Neural progenitor cell (in vitro differentiated cells): ENCODE measurements around the gene MED13L. TPM values are rescaled to one million over a fixed set of nuclear protein-coding genes. Genes with fewer than 3 reads are reported as not detected.

ENCODE experiments used
- DNase-seq: peaks from one replicate; pipeline ENCODE4 v3.0.0-alpha.2; 2016; ENCODE audit warnings: low spot score
- H2AFZ ChIP-seq: fragments of 200-600 bp; sonication (generic); replicated peaks from 2 replicates; pipeline ENCODE4 v1.6.1; 2016; ENCODE audit warnings: antibody characterized with exemption
- H3F3A ChIP-seq: fragments of 200-600 bp; sonication (generic); 2 replicates; pipeline ENCODE4 v1.6.1; 2016; ENCODE audit warnings: antibody characterized with exemption, low read depth
- H3K27ac ChIP-seq: fragments of 200-600 bp; sonication (generic); 2 replicates; pipeline ENCODE4 v1.5.1; 2016; ENCODE audit warnings: mild to moderate bottlenecking
- H3K27me3 ChIP-seq: fragments of 200-600 bp; sonication (generic); 2 replicates; pipeline ENCODE4 v1.6.1; 2016; ENCODE audit warnings: mild to moderate bottlenecking, moderate library complexity
- H3K36me3 ChIP-seq: fragments of 200-600 bp; sonication (generic); 2 replicates; pipeline ENCODE4 v1.5.1; 2016
- H3K4me1 ChIP-seq: fragments of 200-600 bp; sonication (generic); 2 replicates; pipeline ENCODE4 v1.6.1; 2016; ENCODE audit warnings: mixed run types
- H3K4me2 ChIP-seq: fragments of 200-600 bp; sonication (generic); 2 replicates; pipeline ENCODE4 v1.6.1; 2016
- H3K4me3 ChIP-seq: fragments of 200-600 bp; sonication (generic); 2 replicates; pipeline ENCODE4 v1.5.1; 2016
- H3K79me2 ChIP-seq: fragments of 200-600 bp; sonication (generic); 2 replicates; pipeline ENCODE4 v1.6.1; 2016; ENCODE audit warnings: low read depth
- H3K9ac ChIP-seq: fragments of 200-600 bp; sonication (generic); 2 replicates; pipeline ENCODE4 v1.6.1; 2016
- H3K9me3 ChIP-seq: fragments of 200-600 bp; sonication (generic); 2 replicates; pipeline ENCODE4 v1.5.1; 2016; ENCODE audit warnings: low read depth
- H4K20me1 ChIP-seq: fragments of 200-600 bp; sonication (generic); 2 replicates; pipeline ENCODE4 v1.6.1; 2016; ENCODE audit warnings: low read depth
- H3K27ac Mint-ChIP-seq: 3 replicates; pipeline ENCODE4 v1.8.0; 2021; ENCODE audit warnings: mixed read lengths
- H3K27me3 Mint-ChIP-seq: 2 replicates; pipeline ENCODE4 v1.8.0; 2022; ENCODE audit warnings: low read depth, mild to moderate bottlenecking, inconsistent platforms, moderate library complexity, mixed read lengths; ENCODE audit not compliant: insufficient read depth
- H3K36me3 Mint-ChIP-seq: 3 replicates; pipeline ENCODE4 v1.8.0; 2021; ENCODE audit warnings: mixed read lengths
- H3K4me1 Mint-ChIP-seq: 3 replicates; pipeline ENCODE4 v1.8.0; 2021; ENCODE audit warnings: mixed read lengths
- H3K4me3 Mint-ChIP-seq: 3 replicates; pipeline ENCODE4 v1.8.0; 2021; ENCODE audit warnings: mild to moderate bottlenecking, moderate library complexity, mixed read lengths
- H3K9me3 Mint-ChIP-seq: 3 replicates; pipeline ENCODE4 v1.8.0; 2020; ENCODE audit warnings: mixed read lengths
- EZH2 ChIP-seq: fragments of 200-600 bp; sonication (generic); IDR thresholded peaks from 2 replicates; pipeline ENCODE4 v1.6.1; 2017; ENCODE audit warnings: antibody characterized with exemption, mild to moderate bottlenecking, moderate library complexity
- EZH2phosphoT487 ChIP-seq: fragments of 200-600 bp; sonication (generic); IDR thresholded peaks from 2 replicates; pipeline ENCODE4 v1.6.1; 2017; ENCODE audit warnings: antibody characterized with exemption
- total RNA-seq: library from RNA; depleted of rRNA; stranded (reverse); fragments of >200 nt; gene quantifications from 2 replicates; pipeline ENCODE4 v1.2.3, GENCODE V29; 2015; ENCODE audit warnings: low replicate concordance
- TF ChIP-seq, protein P1 (sequence below): fragments of 200-600 bp; sonication (generic); IDR thresholded peaks from 2 replicates; pipeline ENCODE4 v1.5.1; 2017; ENCODE audit warnings: antibody characterized with exemption, mild to moderate bottlenecking

Gene MED13L
- total RNA-seq, 1 donor from 2014 or later = 149 TPM

DNA sequence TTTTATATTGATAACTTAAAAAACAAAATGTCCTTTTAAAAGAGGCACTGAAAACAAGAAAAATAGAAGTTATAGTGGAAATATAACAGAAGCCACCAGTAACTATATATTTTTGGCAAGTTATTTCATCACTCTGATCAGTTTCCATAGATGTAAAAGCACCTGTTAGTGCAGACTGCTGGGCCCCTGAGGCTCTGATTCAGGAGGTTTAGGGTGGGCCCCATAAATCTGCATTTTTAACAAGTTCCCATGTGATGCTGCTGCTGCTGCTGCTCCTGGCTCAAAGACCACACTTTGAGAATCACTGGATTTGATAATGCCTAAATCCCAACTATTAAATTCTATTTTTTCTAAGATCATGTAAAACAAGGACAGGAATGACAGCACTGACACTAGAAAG lies 251.1 kb downstream of the MED13L start:
- H2AFZ ChIP-seq = no peak overlapping the region
- peaks cover 94% of the 10 kb centered on the region for H3K79me2 ChIP-seq
- H3K4me2 ChIP-seq = no peak overlapping the region
- peaks cover 3% of the 10 kb centered on the region for H3K4me1 ChIP-seq
- H3K4me3 ChIP-seq = no peak overlapping the region
- TF ChIP-seq, protein P1, sequence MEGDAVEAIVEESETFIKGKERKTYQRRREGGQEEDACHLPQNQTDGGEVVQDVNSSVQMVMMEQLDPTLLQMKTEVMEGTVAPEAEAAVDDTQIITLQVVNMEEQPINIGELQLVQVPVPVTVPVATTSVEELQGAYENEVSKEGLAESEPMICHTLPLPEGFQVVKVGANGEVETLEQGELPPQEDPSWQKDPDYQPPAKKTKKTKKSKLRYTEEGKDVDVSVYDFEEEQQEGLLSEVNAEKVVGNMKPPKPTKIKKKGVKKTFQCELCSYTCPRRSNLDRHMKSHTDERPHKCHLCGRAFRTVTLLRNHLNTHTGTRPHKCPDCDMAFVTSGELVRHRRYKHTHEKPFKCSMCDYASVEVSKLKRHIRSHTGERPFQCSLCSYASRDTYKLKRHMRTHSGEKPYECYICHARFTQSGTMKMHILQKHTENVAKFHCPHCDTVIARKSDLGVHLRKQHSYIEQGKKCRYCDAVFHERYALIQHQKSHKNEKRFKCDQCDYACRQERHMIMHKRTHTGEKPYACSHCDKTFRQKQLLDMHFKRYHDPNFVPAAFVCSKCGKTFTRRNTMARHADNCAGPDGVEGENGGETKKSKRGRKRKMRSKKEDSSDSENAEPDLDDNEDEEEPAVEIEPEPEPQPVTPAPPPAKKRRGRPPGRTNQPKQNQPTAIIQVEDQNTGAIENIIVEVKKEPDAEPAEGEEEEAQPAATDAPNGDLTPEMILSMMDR = no peak
- no peak for TF ChIP-seq EZH2
- Mint-ChIP-seq H3K4me1 (peaks cover 16% of the 10 kb centered on the region), H3K4me3 (no peak overlapping the region), H3K27ac (no peak overlapping the region), H3K27me3 (peaks cover 1% of the 10 kb centered on the region), H3K36me3 (peaks cover 5% of the 10 kb centered on the region), H3K9me3 (peaks cover 6% of the 10 kb centered on the region)
- H3K27ac ChIP-seq = no peak overlapping the region
- no peak overlapping the region for H3K9ac ChIP-seq
- H4K20me1 ChIP-seq = peaks cover 43% of the 10 kb centered on the region
- no peaks in the 10 kb centered on the region for H3F3A ChIP-seq
- DNase-seq = no peak
- no peaks in the 10 kb centered on the region for H3K36me3 ChIP-seq
- H3K9me3 ChIP-seq = no peaks in the 10 kb centered on the region
- H3K27me3 ChIP-seq = no peaks in the 10 kb centered on the region

DNA sequence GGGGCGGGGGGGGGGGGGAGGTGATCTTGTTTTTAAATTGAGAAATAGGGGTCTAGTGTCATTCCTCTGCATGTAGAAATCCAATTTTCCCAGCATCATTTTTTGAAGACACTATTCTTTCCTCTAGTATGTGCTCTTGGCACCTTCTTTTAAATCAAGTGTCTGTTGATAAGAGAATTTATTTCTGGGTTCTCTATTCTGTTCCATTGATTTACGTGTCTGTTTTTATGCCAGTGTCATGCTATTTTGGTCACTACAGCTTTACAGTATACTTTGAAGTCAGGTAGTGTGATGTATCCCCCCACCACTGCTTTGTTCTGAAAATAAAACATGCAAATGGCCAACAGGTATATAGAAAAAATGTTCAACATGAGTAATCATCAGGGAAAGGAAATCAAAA lies 252.7 kb downstream of the MED13L start:
- Mint-ChIP-seq H3K4me3 (no peak overlapping the region), H3K36me3 (peaks cover 2% of the 10 kb centered on the region), H3K4me1 (peaks cover 16% of the 10 kb centered on the region), H3K27me3 (no peaks in the 10 kb centered on the region), H3K27ac (no peak overlapping the region), H3K9me3 (no peaks in the 10 kb centered on the region)
- Histone ChIP-seq H4K20me1 (peaks cover 43% of the 10 kb centered on the region), H3K79me2 (peaks cover 78% of the 10 kb centered on the region), H3K36me3 (no peaks in the 10 kb centered on the region), H3K9ac (no peak overlapping the region), H3K4me3 (no peak overlapping the region), H3K9me3 (no peaks in the 10 kb centered on the region), H3K4me1 (peaks cover 3% of the 10 kb centered on the region), H2AFZ (no peak overlapping the region), H3K27ac (no peak overlapping the region), H3F3A (peaks cover 11% of the 10 kb centered on the region), H3K27me3 (no peaks in the 10 kb centered on the region), H3K4me2 (no peak overlapping the region)
- no peak for DNase-seq
- TF ChIP-seq EZH2phosphoT487 = no peak
- TF ChIP-seq, protein P1 = no peak
- no peak for TF ChIP-seq EZH2

DNA sequence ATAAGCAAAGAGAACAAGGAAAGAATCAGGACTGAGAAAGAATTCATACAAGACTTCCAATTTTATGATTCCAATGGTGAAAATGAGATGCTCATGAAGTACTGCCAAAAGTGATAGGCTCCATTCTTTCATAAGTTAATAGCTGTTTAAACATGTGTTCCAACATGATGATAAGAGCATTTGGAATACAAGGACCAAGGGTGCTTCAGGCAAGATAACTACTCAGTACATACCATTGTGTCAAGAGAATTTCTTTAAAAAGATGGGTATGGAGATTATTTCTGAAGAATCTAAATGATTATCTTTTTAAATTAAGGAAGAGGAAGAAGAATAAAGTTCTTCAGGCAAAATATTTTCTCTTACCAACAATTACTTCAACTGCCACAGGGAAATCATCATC lies 258.1 kb downstream of the MED13L start:
- DNase-seq = no peak
- H3K9me3 Mint-ChIP-seq = no peaks in the 10 kb centered on the region

More for the DNA sequence above, 258.1 kb downstream of the MED13L start:
- H3K4me3 ChIP-seq = no peak overlapping the region
- Mint-ChIP-seq H3K27ac (no peak overlapping the region), H3K27me3 (no peaks in the 10 kb centered on the region), H3K4me1 (no peaks in the 10 kb centered on the region), H3K36me3 (peaks cover 19% of the 10 kb centered on the region), H3K4me3 (no peak overlapping the region)
- H3K9me3 ChIP-seq = no peaks in the 10 kb centered on the region
- peaks cover 11% of the 10 kb centered on the region for H3F3A ChIP-seq
- TF ChIP-seq EZH2 = no peak
- TF ChIP-seq, protein P1 = no peak
- no peak for TF ChIP-seq EZH2phosphoT487
- no peak overlapping the region for H3K9ac ChIP-seq
- peaks cover 25% of the 10 kb centered on the region for H3K79me2 ChIP-seq
- H2AFZ ChIP-seq = no peak overlapping the region
- H3K27ac ChIP-seq = no peak overlapping the region
- peaks cover 7% of the 10 kb centered on the region for H3K36me3 ChIP-seq
- H3K4me2 ChIP-seq = no peak overlapping the region
- peaks cover 35% of the 10 kb centered on the region for H4K20me1 ChIP-seq
- no peaks in the 10 kb centered on the region for H3K27me3 ChIP-seq
- H3K4me1 ChIP-seq = no peaks in the 10 kb centered on the region
